Central memory CD8-positive, alpha-beta T cell (primary cell): ENCODE measurements around the gene TAS1R1.
A peak's percentile ranks its signal among the peaks of the same experiment; 100 is the strongest.

ENCODE experiments used
- ATAC-seq: fragments of 150-1000 bp; cut with Tn5 transposase; replicated peaks from 2 replicates; pipeline ENCODE4 v1.10.0; 2022; ENCODE audit warnings: mild to moderate bottlenecking, moderate FRiP score, moderate number of reproducible peaks; ENCODE audit not compliant: poor library complexity, severe bottlenecking; ENCODE audit errors: extremely low read depth
- DNase-seq, 2 donors: peaks; one replicate each; pipeline ENCODE4 v3.0.0; 2021; ENCODE audit warnings: low spot score in 2 of 2
- H3K27ac Mint-ChIP-seq: one replicate; pipeline ENCODE4 v1.8.0; 2022; ENCODE audit warnings: low read depth, mild to moderate bottlenecking, moderate library complexity, mixed read lengths
- H3K27me3 Mint-ChIP-seq: one replicate; pipeline ENCODE4 v1.8.0; 2022; ENCODE audit warnings: mixed read lengths
- H3K36me3 Mint-ChIP-seq: one replicate; pipeline ENCODE4 v1.8.0; 2022; ENCODE audit warnings: mild to moderate bottlenecking, moderate library complexity, mixed read lengths; ENCODE audit not compliant: insufficient read depth
- H3K4me1 Mint-ChIP-seq: one replicate; pipeline ENCODE4 v1.8.0; 2022; ENCODE audit warnings: mixed read lengths
- H3K4me3 Mint-ChIP-seq: one replicate; pipeline ENCODE4 v1.8.0; 2022; ENCODE audit warnings: mild to moderate bottlenecking, moderate library complexity, mixed read lengths
- H3K9me3 Mint-ChIP-seq: one replicate; pipeline ENCODE4 v1.8.0; 2022; ENCODE audit warnings: mixed read lengths

Gene TAS1R1

DNA sequence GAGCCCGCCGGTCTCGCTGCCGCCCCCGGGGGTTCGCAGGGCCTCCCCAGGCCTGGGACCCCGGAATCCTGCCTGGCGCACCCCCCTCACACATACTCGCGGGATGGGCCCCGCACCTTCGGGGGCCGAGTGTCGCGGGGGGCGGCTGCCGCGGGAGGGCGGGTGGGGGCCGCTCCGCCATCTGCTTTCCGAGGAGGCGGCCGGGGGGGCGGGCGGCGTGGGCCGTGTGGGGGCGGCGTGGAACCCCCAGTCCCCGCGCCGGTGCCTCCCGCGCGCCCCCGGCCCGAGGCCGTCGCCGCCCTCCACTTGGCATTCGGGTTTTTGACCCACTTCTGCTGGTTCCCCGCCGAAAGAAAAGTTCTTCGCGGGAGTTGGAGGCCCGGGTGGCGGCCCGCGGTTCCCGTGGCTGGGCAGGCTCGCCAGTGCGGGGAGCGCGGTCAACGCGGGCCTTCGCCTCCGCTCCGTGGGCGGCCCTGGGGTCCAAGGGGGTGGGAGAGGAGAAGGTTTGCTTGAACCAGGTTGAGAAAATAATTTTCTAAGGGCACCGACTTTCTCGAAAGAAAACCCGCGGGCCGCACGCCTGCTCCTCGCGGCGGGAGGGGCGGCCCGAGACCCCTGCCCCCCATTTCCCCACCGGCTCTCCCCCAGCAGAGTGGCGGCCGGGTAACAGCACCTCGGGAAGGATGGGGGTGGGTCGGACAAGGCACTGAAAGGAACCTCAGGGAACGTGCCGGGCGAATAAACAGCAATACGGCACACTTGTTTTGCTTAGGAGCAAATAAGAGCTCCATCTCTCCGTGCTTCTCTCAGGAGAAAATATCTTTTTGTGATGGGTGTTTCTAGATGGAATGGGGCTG lies 60.0 kb downstream of the TAS1R1 start:
- Mint-ChIP-seq H3K27ac (no peak overlapping the region), H3K27me3 (no peaks in the 10 kb centered on the region), H3K9me3 (no peaks in the 10 kb centered on the region), H3K4me3 (peak overlapping the region; percentile 66), H3K36me3 (peaks cover 10% of the 10 kb centered on the region), H3K4me1 (peaks cover 22% of the 10 kb centered on the region)
- DNase-seq, result no peak
- no peak for ATAC-seq

DNA sequence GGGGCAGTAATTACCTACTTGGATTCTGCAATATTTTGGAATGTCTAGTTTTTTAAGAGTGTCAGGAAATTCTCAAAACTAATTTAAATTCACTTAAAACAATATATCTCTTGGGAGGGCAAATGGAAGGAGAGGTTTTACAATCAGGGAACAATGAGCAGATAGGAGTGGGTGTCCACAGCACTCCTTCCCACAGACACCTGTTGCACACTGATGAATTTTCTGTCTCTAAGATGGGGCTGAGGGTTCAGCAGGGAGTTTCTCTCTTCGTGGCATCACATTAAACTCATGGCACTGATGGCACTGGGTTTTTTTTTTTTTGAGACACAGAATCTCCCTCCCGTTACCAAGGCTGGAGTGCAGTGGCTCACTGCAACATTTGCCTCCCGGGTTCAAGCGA lies 63.9 kb downstream of the TAS1R1 start:
- ATAC-seq (no peak), DNase-seq (no peak)
- Mint-ChIP-seq H3K27ac (no peak overlapping the region), H3K27me3 (no peaks in the 10 kb centered on the region), H3K4me1 (peaks cover 11% of the 10 kb centered on the region), H3K9me3 (no peaks in the 10 kb centered on the region), H3K4me3 (no peak overlapping the region), H3K36me3 (peaks cover 17% of the 10 kb centered on the region)

DNA sequence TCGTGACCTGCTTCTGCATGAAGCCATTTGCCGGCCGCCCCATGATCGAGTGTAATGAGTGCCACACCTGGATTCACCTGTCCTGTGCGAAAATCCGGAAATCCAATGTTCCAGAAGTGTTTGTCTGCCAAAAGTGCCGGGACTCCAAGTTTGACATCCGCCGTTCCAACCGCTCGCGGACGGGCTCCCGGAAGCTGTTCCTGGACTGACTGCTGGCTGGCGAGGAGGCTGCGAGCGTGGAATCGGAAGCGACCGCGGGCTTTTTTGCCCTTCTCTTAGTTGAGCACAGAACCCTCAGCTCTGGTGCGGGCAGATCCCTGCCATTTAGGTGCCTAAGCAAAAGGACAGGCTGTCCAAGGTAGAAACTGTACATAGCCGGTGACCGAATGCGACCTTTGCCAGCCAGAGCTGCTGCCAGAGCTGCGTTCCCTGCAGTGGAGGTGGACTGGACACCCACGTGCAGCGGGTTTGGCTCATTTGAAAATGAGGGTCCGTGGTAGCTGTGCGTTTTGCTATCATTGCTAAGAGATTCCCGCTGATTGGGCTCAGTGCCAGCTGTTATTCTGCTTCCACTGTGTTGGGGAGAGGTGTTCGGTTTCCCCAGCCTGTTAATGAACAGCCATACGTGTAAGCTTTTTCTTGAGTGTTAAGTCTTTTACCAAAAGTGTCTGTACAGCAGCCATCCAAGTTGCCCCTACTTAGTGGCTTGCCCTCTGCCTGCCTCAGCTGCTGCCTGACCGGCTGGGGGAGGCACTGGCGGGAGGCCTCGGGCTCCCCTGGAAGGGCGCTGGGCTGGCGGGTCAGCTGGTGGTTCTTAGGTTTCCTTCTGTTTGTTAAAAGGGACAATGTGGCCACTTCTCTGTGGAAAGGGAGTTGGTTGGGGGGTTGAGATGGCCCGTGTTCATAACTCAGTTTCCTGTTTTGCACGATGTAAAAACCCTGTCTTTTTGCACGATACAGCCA lies 66.6 kb downstream of the TAS1R1 start:
- Mint-ChIP-seq H3K27ac (no peak overlapping the region), H3K27me3 (no peaks in the 10 kb centered on the region), H3K4me3 (no peak overlapping the region), H3K36me3 (peaks cover 14% of the 10 kb centered on the region), H3K9me3 (no peaks in the 10 kb centered on the region), H3K4me1 (peaks cover 9% of the 10 kb centered on the region)
- DNase-seq (no peak), ATAC-seq (no peak)

DNA sequence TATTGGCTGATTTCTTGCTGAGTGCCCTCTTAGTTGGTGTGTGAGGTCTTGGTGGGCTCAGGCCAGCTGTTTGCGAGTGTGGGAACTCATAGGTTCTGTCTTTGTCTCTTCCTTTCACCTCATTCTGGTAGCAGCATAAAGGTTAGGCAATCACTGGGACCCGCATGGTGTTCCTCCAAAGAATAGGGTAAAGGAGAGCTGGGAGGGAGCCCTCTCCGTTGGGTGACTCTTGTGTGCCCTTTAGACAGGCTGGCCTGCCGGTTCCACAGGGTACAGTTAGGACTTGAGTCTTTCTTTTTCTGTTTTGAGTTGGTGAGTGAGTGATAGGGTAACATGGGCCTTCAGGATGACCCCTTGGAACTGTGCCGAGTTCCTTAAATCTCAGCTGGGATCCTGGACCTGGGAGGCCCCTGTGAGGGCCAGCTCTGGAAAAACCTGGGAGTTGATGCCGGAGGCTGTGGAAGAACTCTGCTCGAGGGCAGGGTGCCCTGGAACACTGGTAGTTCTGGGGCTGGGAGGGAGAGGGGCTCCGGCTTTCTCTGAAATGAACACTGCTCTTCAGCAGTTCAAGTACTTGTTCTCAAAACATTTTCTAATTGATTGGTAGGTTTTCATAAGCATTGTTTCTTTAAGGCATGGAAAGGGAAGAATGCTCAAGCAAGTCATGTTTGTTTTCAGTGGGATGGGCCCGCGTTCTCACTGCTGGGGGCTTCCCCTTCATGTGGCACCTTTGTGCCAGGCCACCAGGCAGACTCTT lies 67.5 kb downstream of the TAS1R1 start:
- Mint-ChIP-seq H3K27ac (no peak overlapping the region), H3K4me3 (no peak overlapping the region), H3K36me3 (peaks cover 15% of the 10 kb centered on the region), H3K9me3 (no peaks in the 10 kb centered on the region), H3K4me1 (peaks cover 16% of the 10 kb centered on the region), H3K27me3 (no peaks in the 10 kb centered on the region)
- no peak for ATAC-seq
- DNase-seq, result no peak

DNA sequence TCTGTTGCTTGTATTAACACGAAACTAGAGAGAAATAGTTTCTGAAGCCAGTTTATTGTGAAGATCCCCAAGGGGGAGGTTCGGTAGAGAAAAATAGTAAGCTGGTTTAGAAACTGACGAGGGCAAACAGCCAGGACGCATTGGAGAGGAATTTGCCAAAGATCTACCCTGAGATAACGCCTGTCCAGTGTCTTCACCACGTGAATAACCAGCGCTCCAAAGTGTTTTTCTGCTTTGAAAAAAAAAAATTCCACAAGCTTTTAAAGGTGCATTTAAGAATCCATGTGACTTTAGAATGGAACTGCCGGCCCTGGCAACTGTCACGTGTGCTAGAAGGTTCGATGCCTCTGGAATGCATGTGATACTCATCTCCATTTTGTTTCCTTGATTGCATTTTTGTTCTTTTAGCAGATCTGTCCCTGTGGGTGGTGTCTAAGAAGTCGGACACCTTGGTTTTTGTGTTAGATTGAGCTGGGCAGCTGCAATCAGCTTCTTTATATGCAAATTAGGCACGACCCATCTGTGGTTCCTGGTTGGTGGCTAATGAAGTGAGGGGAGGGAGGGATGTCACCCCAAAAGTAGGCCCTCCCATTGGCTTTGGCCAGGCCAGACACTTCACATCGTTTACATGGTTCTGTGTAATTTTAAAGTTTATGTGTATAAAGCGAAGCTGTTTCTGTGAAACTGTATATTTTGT lies 68.3 kb downstream of the TAS1R1 start:
- Mint-ChIP-seq H3K36me3 (peaks cover 17% of the 10 kb centered on the region), H3K4me1 (peaks cover 23% of the 10 kb centered on the region), H3K27ac (no peak overlapping the region), H3K9me3 (no peaks in the 10 kb centered on the region), H3K4me3 (peak overlapping the region; percentile 42), H3K27me3 (no peaks in the 10 kb centered on the region)
- DNase-seq (no peak), ATAC-seq (no peak)

DNA sequence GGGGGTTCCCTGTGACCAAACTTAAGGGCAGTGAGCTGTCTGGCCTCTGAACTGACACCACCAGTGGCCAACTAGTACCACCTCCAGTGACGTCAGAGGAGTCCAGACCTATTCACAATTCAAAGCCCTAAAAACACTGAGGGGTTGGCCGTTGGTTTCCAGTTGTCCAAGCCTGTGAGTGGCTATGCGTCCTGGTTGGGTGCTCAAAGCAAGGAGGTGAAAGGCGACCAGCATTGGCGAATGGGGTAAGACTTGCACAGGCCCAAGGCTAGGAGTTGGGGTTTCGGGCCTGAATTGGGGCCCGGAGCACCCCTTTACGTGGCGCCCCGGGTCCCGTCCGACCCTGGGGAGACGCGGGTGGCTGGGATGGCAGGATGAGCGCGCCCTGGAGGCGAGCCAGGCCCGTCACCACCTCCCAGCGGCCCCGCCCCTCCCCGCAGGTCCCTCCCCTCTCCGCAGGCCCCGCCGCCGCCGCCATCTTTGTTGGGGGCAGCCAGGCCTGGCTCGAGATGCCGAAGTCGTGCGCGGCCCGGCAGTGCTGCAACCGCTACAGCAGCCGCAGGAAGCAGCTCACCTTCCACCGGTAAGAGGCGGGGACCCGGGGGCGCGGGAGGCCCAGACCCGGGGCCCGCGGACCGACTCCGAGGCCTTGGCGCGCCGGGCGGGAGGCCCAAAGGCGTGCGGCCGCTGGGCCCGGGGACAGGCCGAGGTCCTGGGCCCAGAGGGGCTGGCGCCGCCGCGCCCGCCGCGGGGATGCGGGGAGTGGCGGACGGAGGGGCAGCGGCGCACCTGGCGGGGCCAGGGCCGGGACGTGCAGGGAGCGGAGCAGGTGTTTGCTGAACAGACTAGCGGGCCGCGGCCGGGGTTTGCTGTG lies 69.8 kb downstream of the TAS1R1 start, which contains the start of gene THAP3:
TSS of gene THAP3 (plus strand) at position 159 of the 874 bp plus-strand sequence. CDS start at position 510, 351 bp downstream.
- Mint-ChIP-seq H3K27me3 (no peaks in the 10 kb centered on the region), H3K4me1 (peaks cover 30% of the 10 kb centered on the region), H3K36me3 (peaks cover 22% of the 10 kb centered on the region), H3K9me3 (no peaks in the 10 kb centered on the region), H3K4me3 (peak within 1 kb of the TSS; percentile 87), H3K27ac (peak within 1 kb of the TSS; percentile 81)
- ATAC-seq (peak; percentile 97), DNase-seq (peak; percentile 75 to 76)

DNA sequence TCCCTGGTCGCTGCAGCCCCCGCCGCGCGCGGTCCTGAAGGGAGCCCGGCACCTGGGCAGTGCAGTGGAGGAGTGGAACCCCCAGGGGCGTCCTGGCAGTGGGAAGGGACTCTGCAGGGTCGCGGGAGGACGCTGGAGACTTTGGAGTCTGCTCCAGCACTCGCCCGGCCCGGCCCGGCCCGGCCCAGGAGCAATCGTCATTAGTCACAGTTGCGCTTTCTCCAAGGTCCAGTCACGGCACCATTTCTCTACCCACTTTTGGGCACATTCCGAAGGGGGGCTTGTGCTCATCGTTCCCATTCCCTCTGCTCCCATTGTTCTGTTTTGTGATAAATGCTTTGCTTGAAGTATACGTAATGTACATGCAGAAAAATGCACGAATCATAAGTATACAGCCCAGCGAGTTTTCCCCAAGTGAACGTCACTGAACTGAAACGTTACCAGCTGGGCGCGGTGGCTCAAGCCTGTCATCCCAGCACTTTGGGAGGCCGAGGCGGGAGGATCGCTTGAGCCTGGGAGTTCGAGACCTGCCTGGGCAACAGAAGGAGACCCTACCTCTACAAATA lies 70.6 kb downstream of the TAS1R1 start:
- Mint-ChIP-seq H3K36me3 (peaks cover 25% of the 10 kb centered on the region), H3K4me1 (peaks cover 32% of the 10 kb centered on the region), H3K27ac (peak overlapping the region; percentile 81), H3K9me3 (no peaks in the 10 kb centered on the region), H3K27me3 (no peaks in the 10 kb centered on the region), H3K4me3 (peak overlapping the region; percentile 87)
- ATAC-seq (peak; percentile 30), DNase-seq (no peak)

DNA sequence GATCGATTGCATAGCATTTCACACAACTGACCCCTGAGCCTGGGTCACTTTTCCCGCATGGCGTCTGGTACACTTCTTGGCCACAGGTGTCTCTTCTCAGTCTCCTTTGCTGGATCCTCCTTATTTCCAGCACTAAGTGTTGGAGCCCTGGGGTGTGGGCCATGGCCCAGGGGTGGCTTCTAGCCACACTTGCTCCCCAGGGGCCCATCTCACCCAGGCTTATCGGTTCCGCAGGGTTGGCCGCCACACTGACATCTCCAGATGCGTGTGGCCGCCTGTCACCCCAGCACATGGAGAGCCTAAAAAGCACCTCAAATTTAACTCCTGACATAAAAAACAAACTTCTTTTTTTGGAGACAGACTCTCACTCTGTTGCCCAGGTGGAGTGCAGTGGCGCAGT lies 71.9 kb downstream of the TAS1R1 start:
- Mint-ChIP-seq H3K4me1 (peaks cover 32% of the 10 kb centered on the region), H3K9me3 (no peaks in the 10 kb centered on the region), H3K36me3 (peaks cover 26% of the 10 kb centered on the region), H3K27ac (no peak overlapping the region), H3K27me3 (no peaks in the 10 kb centered on the region), H3K4me3 (peak overlapping the region; percentile 87)
- ATAC-seq (no peak), DNase-seq (no peak)

DNA sequence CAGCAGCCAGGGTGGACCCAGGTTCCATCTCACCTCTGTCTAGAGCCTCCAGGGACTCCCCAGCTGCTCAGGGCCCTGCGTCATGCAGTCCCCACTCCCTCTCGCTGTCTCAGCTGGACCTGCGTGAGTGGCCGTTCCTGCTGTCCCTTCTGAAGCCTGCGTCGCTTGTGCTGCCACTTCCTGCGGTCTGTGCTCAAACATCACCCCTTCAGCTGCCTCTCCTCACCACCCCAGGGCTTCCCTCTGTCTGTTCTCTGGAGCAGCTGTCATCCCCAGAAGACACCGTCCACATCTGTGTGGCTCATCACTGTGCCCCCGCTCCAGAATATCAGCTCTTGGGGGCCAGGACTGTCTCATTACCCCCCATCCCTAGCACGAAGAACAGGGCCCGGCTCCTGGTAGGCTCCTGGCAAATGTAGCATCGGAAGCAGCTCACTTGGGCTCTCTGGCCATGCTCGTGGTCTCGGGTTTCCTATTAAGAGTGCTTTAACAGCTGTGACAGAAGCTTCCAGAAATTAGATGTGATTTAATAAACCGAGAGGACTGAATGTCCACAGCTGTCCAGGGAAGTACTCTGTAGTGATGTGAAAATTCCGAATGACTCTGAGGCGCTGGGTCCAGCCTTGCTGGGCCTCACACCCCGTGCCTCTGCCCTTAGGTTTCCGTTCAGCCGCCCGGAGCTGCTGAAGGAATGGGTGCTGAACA lies 72.9 kb downstream of the TAS1R1 start:
- no peak overlapping the region for H3K27ac Mint-ChIP-seq
- peak overlapping the region; percentile 87 for H3K4me3 Mint-ChIP-seq
- H3K36me3 Mint-ChIP-seq, result peaks cover 27% of the 10 kb centered on the region
- no peaks in the 10 kb centered on the region for H3K27me3 Mint-ChIP-seq
- no peaks in the 10 kb centered on the region for H3K9me3 Mint-ChIP-seq
- DNase-seq (no peak), ATAC-seq (no peak)
- peaks cover 32% of the 10 kb centered on the region for H3K4me1 Mint-ChIP-seq

DNA sequence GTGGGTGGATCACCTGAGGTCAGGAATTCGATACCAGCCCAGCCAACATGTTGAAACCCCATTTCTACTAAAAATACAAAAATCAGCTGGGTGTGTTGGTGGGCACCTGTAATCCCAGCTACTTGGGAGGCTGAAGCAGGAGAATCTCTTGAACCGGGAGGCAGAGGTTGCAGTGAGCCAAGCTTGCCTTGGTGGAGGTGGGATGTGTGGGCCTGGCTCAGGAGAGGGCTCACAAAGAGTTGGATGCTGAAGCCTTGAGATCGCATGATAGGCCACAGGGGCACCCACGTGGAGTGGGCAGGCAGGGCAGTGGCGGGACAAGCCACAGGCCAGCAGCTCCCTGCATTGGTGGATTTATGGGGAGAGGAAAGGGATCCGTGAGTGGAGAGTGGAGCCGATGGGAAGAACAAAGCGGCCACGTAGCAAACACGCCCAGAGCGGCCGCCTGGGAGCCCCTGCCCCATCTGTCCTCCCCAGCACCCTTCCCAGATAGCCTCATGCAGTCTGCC lies 73.9 kb downstream of the TAS1R1 start:
- ATAC-seq (no peak), DNase-seq (no peak)
- Mint-ChIP-seq H3K4me1 (peaks cover 32% of the 10 kb centered on the region), H3K4me3 (no peak overlapping the region), H3K36me3 (peaks cover 35% of the 10 kb centered on the region), H3K27me3 (no peaks in the 10 kb centered on the region), H3K9me3 (no peaks in the 10 kb centered on the region), H3K27ac (no peak overlapping the region)
